Mammary epithelial cell (primary cell): Measurements from ENCODE around the gene PFKFB3.

Source experiments
- EZH2 ChIP-seq: IDR thresholded peaks from 2 replicates; pipeline ENCODE4 v1.6.1; 2012; ENCODE audit warnings: low read length, inconsistent platforms, borderline replicate concordance
- TF ChIP-seq, protein P1 (sequence below), 2 donors: IDR thresholded peaks in 1 of 2; conservative IDR thresholded peaks in 1 of 2; 2 replicates each; pipeline ENCODE4 v1.5.1; 2011 to 2012; ENCODE audit warnings: inconsistent platforms in 2 of 2, low read length in 2 of 2, mild to moderate bottlenecking in 2 of 2, control low read depth in 1 of 2, low read depth in 1 of 2; ENCODE audit not compliant: insufficient read depth in 1 of 2; ENCODE audit errors: extremely low read depth in 1 of 2

- TF ChIP-seq, protein P1, sequence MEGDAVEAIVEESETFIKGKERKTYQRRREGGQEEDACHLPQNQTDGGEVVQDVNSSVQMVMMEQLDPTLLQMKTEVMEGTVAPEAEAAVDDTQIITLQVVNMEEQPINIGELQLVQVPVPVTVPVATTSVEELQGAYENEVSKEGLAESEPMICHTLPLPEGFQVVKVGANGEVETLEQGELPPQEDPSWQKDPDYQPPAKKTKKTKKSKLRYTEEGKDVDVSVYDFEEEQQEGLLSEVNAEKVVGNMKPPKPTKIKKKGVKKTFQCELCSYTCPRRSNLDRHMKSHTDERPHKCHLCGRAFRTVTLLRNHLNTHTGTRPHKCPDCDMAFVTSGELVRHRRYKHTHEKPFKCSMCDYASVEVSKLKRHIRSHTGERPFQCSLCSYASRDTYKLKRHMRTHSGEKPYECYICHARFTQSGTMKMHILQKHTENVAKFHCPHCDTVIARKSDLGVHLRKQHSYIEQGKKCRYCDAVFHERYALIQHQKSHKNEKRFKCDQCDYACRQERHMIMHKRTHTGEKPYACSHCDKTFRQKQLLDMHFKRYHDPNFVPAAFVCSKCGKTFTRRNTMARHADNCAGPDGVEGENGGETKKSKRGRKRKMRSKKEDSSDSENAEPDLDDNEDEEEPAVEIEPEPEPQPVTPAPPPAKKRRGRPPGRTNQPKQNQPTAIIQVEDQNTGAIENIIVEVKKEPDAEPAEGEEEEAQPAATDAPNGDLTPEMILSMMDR (conservative IDR thresholded peaks at IDR 0.05 in 1 of 2, IDR thresholded peaks at IDR 0.05 in 1 of 2; ENCODE audit: extremely low read depth in 1 of 2, insufficient read depth in 1 of 2, low read depth in 1 of 2, low read length in 2 of 2) = no peak
- no peak for TF ChIP-seq EZH2
These were observed 30.4 kb downstream of the PFKFB3 start for GRCh38 chr10:6232846-6233724.
